Activated B cell treated with CpG ODN at 0.5 μM for 24 hours (primary cell): ENCODE data around the gene DCTN1. TPM values are rescaled to one million over a fixed set of nuclear protein-coding genes. Genes with fewer than 3 reads are reported as not detected.

ENCODE experiments used
- ATAC-seq: fragments of 200-7000 bp; cut with Tn5 transposase; one replicate; pipeline ENCODE4 v1.10.0; 2021; ENCODE audit warnings: low read depth, mild to moderate bottlenecking, moderate library complexity
- CTCF ChIA-PET: fragments of 350-600 bp; sonication (Branson Sonifier 250); formaldehyde crosslinking; loops from one replicate; lab custom pipeline; 2021; ENCODE audit warnings: antibody characterized with exemption; lab: Charles Lee
- POLR2A ChIA-PET: fragments of 350-600 bp; sonication (Branson Sonifier 250); formaldehyde crosslinking; loops from one replicate; lab custom pipeline; 2021; ENCODE audit warnings: antibody characterized with exemption; lab: Charles Lee
- DNase-seq: peaks from one replicate; pipeline ENCODE4 v3.0.0; 2022
- H3K27ac Mint-ChIP-seq: one replicate; pipeline ENCODE4 v1.8.0; 2020; ENCODE audit warnings: mixed read lengths
- H3K27me3 Mint-ChIP-seq: one replicate; pipeline ENCODE4 v1.8.0; 2021; ENCODE audit warnings: mixed read lengths
- H3K36me3 Mint-ChIP-seq: one replicate; pipeline ENCODE4 v1.8.0; 2021; ENCODE audit warnings: low read depth, mixed read lengths
- H3K4me1 Mint-ChIP-seq: one replicate; pipeline ENCODE4 v1.8.0; 2021; ENCODE audit warnings: mixed read lengths
- H3K4me3 Mint-ChIP-seq: one replicate; pipeline ENCODE4 v1.8.0; 2020; ENCODE audit warnings: mild to moderate bottlenecking, mixed read lengths
- H3K9me3 Mint-ChIP-seq: one replicate; pipeline ENCODE4 v1.8.0; 2020; ENCODE audit warnings: mixed read lengths
- intact Hi-C: fragments of 100-400 bp; cut with micrococcal nuclease; formaldehyde crosslinking; loops from one replicate; pipeline ENCODE4 v1.15.1; 2024
- total RNA-seq: library from RNA; stranded (reverse); gene quantifications from 2 replicates; pipeline ENCODE4 v1.2.3, GENCODE V29; 2022
- TF ChIP-seq, protein P1 (sequence below): fragments of 200-600 bp; IDR thresholded peaks from one replicate; pipeline ENCODE4 v1.8.0; 2022; ENCODE audit warnings: antibody characterized with exemption, mild to moderate bottlenecking

The DCTN1 gene
- total RNA-seq: 122 and 137 TPM in 2 replicates

DNA sequence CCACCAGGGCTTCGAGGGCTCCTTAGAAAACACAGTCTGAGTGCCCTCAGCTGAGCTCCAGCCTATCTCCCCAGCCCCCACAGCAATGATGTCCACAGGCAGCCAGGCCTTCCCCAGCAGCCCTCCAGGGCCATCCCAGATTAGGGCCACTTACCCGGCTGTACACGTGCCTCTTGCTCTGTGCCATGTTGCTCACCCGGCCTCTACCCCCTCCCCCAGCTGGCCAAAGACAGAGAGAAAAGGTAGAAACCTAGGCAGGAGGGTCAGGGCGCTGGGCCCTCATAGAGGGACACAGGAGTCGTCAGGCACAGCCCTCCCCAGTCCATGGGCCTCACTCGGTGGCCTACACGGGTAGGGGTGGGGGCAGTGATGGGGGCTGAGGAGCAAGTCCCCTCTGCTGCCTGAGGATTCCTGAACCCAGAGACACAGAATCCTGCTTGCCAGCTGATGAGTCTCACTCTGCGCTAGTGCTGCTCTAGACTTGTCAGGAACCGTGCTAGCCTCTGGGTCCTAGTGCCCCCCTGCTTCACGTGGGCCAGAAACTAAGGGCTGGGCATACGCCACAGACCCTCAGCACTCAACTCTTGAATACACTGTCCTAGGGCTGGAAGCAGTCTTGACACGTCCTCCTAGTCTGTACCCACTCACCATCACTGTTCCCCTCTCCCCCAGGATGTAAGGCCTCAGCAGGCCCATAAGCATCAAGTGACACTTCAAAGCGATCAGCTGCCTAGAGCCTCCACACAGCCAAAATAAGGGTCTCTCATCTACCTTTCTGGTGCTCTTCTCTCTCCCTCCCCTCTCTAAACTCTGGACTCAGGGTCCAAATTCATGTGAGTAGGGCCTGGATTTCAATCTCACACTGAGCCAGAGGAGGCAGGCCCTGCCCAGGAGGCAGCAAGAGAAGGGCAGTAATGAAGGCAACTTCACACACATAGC is at the start of gene DCTN1:
Gene DCTN1, minus strand, starts transcription at position 461 of the 939 bp plus-strand sequence. Its CDS starts 274 bp downstream, at position 187.
- H3K4me1 Mint-ChIP-seq: peaks cover 18% of the 10 kb centered on the region
- POLR2A ChIA-PET: interaction anchor here (1.0 kb wide), 1 partner anchor 11 kb away, joined by 4 read pairs; no protein-coding TSS in a partner anchor
- DNase-seq (no peak), ATAC-seq (no peak)
- H3K27me3 Mint-ChIP-seq: no peaks in the 10 kb centered on the region
- CTCF ChIA-PET: interaction anchor here (0.9 to 1.0 kb wide), 2 partner anchors 11 to 12 kb away, joined by 3 read pairs; no protein-coding TSS in a partner anchor
- H3K27ac Mint-ChIP-seq: no peak within 1 kb of the TSS
- TF ChIP-seq, protein P1, sequence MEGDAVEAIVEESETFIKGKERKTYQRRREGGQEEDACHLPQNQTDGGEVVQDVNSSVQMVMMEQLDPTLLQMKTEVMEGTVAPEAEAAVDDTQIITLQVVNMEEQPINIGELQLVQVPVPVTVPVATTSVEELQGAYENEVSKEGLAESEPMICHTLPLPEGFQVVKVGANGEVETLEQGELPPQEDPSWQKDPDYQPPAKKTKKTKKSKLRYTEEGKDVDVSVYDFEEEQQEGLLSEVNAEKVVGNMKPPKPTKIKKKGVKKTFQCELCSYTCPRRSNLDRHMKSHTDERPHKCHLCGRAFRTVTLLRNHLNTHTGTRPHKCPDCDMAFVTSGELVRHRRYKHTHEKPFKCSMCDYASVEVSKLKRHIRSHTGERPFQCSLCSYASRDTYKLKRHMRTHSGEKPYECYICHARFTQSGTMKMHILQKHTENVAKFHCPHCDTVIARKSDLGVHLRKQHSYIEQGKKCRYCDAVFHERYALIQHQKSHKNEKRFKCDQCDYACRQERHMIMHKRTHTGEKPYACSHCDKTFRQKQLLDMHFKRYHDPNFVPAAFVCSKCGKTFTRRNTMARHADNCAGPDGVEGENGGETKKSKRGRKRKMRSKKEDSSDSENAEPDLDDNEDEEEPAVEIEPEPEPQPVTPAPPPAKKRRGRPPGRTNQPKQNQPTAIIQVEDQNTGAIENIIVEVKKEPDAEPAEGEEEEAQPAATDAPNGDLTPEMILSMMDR: no peak
- H3K4me3 Mint-ChIP-seq: peak within 1 kb of the TSS; percentile 24
- H3K9me3 Mint-ChIP-seq: no peaks in the 10 kb centered on the region
- intact Hi-C loops: no loop called here
- H3K36me3 Mint-ChIP-seq: peaks cover 48% of the 10 kb centered on the region

DNA sequence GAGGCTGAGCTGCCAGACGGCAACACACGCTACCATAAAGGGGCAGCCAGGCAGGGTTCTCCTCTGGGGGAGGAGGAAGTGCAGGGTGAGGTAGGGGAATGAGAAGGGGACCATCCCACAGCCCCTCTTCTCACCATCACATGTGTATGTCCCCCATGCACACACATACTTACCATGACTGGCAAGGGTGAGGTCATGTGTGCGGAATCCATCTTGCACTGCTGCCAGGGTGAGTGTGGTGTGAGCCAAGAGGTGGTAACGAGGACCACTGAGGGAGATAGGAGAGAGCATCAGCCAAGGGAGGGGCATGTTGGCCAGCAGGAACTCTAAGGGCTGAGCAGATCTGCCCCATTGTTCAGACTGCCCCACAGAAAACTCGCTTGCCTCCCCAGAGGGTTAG is 48.6 kb upstream of the DCTN1 start:
- ChIA-PET POLR2A (interaction anchor here (0.5 kb wide), 1 partner anchor 141 kb away, joined by 4 read pairs; no protein-coding TSS in a partner anchor), CTCF (no interaction called here)
- Mint-ChIP-seq H3K4me3 (no peak overlapping the region), H3K27ac (no peak overlapping the region), H3K9me3 (no peaks in the 10 kb centered on the region), H3K27me3 (no peaks in the 10 kb centered on the region), H3K4me1 (no peaks in the 10 kb centered on the region), H3K36me3 (peaks cover 30% of the 10 kb centered on the region)
- TF ChIP-seq, protein P1: no peak
- intact Hi-C loops: no loop called here
- ATAC-seq (no peak), DNase-seq (no peak)

DNA sequence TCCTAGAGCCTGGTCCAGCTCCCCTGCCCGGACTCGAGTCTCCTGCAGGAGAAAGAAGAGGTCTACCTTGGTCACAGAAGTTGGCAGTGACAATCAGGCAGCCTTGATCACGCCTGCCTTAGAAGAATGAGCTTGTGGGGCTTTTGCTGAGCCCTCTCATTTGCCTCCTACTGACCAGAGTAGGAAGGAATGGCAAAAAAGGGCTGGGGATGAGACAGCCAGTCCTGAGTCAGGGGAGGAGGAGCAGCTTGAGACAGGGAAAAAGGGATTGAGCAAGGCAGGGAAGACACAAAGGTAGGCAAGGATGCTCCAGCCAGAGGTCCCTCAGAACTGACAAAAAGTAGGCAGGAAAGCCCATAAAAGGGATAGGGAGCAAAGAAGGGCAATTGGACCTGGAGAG is 47.4 kb upstream of the DCTN1 start:
- H3K27ac Mint-ChIP-seq: no peak overlapping the region
- no peak for DNase-seq
- ChIA-PET POLR2A (interaction anchor here (0.5 kb wide), 1 partner anchor 45 kb away, joined by 5 read pairs; no protein-coding TSS in a partner anchor), CTCF (no interaction called here)
- H3K4me1 Mint-ChIP-seq: no peaks in the 10 kb centered on the region
- H3K9me3 Mint-ChIP-seq: no peaks in the 10 kb centered on the region
- no peak overlapping the region for H3K4me3 Mint-ChIP-seq
- intact Hi-C loops: no loop called here
- no peaks in the 10 kb centered on the region for H3K27me3 Mint-ChIP-seq
- ATAC-seq: no peak
- peaks cover 30% of the 10 kb centered on the region for H3K36me3 Mint-ChIP-seq
- TF ChIP-seq, protein P1: no peak

DNA sequence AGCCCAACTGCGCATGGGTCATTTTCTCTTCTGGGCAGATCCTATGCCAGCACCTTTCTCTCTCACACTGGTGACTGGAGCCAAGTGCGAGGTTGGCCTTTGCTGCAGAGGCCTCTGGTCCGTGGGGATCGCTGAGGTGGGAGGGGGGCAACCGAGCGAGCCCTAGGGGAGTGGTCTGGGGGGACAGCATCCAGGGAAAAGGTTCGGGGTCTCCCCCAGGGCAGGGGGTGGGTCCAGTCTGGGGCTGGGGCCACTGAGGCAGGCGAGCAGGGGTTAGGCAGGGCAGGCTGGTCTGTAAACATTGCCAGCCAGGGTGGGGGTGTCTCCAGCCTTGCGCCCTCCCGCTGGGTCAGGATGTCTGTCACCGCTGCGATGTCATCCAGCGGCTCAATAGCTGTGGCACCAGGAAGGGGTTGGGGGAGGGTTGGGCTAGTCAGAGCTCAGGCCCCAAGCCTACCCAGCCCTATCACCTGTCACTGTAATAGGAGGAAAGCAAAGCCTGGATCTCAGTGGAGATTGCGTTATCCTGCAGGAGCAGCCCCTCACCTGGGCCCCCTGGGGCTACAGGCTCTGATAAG is 46.2 kb upstream of the DCTN1 start:
- TF ChIP-seq, protein P1: no peak
- no peak for ATAC-seq
- H3K36me3 Mint-ChIP-seq: peaks cover 32% of the 10 kb centered on the region
- no peaks in the 10 kb centered on the region for H3K27me3 Mint-ChIP-seq
- no peak for DNase-seq
- H3K9me3 Mint-ChIP-seq: no peaks in the 10 kb centered on the region
- peaks cover 6% of the 10 kb centered on the region for H3K4me1 Mint-ChIP-seq
- ChIA-PET POLR2A (no interaction called here), CTCF (no interaction called here)
- intact Hi-C loops: no loop called here
- H3K27ac Mint-ChIP-seq: no peak overlapping the region
- no peak overlapping the region for H3K4me3 Mint-ChIP-seq

DNA sequence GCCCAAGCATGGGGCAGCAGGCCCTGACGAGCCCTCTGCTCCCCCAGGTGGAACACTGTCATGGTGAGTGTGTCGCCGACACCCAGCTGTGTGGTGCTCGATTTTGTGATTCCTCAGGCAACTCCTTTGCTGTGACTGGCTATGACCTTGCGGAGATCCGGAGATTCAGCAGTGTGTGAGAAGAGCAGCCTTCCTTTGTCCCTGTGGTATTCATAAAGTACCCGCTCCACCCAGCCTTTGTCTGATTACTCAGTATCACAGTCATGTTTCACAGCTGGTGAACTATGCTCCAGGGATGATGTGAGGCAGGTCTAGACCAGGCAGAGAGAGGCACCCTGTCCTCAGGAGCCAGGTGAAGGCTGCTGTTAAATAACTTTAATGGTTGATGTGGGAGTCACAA is 45.4 kb upstream of the DCTN1 start:
- Mint-ChIP-seq H3K27ac (no peak overlapping the region), H3K9me3 (no peaks in the 10 kb centered on the region)
- intact Hi-C loops: no loop called here

More for the DNA sequence above, 45.4 kb upstream of the DCTN1 start:
- CTCF ChIA-PET: no interaction called here
- Mint-ChIP-seq H3K4me3 (no peak overlapping the region), H3K27me3 (no peaks in the 10 kb centered on the region), H3K4me1 (peaks cover 13% of the 10 kb centered on the region), H3K36me3 (peaks cover 33% of the 10 kb centered on the region)
- TF ChIP-seq, protein P1: no peak
- no peak for ATAC-seq
- DNase-seq: no peak
- POLR2A ChIA-PET: interaction anchor here (0.7 kb wide), 1 partner anchor 66 kb away, joined by 3 read pairs; no protein-coding TSS in a partner anchor
